ENCODE results near the gene PSMC3. TPM values are rescaled to one million over a fixed set of nuclear protein-coding genes. Genes with fewer than 3 reads are reported as not detected.
"Not testable (repeated sequence)": the region's sequence is repeated elsewhere in the genome, so short reads cannot be mapped to it uniquely, and the experiment has no call there.

Gene PSMC3
- total RNA-seq, 3 donors from 2014 or later = 70.7 to 115 (median 91.0) TPM

- TF ChIP-seq CTCF (IDR thresholded peaks at IDR 0.05) = peak; percentile 59
- ATAC-seq (peak; percentile 93), DNase-seq (peak; percentile 55 to 89 (median 68))
- H3K36me3 ChIP-seq (ENCODE audit: low read depth); H3K9me3 ChIP-seq; H3K4me3 ChIP-seq; H3K4me1 ChIP-seq (ENCODE audit: low read depth): not testable (repeated sequence)
- intact Hi-C loops (cut with DNase I, micrococcal nuclease) = loop anchor here in 1 of 2 donors (10.0 kb wide), 1 partner anchor 79 kb away; the partner anchor contains the start of gene SPI1
Observed at GRCh38 chr11:47454258-47454671, 28.0 kb upstream of the PSMC3 start.

- ATAC-seq = no peak
- intact Hi-C loops (cut with DNase I, micrococcal nuclease) = loop anchor here in 1 of 2 donors (10.0 kb wide), 1 partner anchor 79 kb away; the partner anchor contains the start of gene SPI1
- TF ChIP-seq CTCF (IDR thresholded peaks at IDR 0.05) = no peak
- no peaks in the 10 kb centered on the region for H3K4me1 ChIP-seq (ENCODE audit: low read depth)
- no peaks in the 10 kb centered on the region for H3K36me3 ChIP-seq (ENCODE audit: low read depth)
- H3K9me3 ChIP-seq = no peaks in the 10 kb centered on the region
- no peak for DNase-seq
- no peak overlapping the region for H3K4me3 ChIP-seq
Observed at GRCh38 chr11:47453365-47453764, 27.1 kb upstream of the PSMC3 start.

- Histone ChIP-seq H3K36me3 (ENCODE audit: low read depth) (no peaks in the 10 kb centered on the region), H3K4me3 (no peak overlapping the region), H3K4me1 (ENCODE audit: low read depth) (no peaks in the 10 kb centered on the region), H3K9me3 (no peaks in the 10 kb centered on the region)
- DNase-seq = peak in 1 of 3 donors; percentile 2
- no peak for ATAC-seq
- TF ChIP-seq CTCF (IDR thresholded peaks at IDR 0.05) = no peak
- intact Hi-C loops (cut with DNase I, micrococcal nuclease) = loop anchor here in 1 of 2 donors (10.0 kb wide), 1 partner anchor 77 kb away; the partner anchor contains the start of gene SPI1
Observed at GRCh38 chr11:47451990-47452389, 25.8 kb upstream of the PSMC3 start.

- Histone ChIP-seq H3K9me3 (no peaks in the 10 kb centered on the region), H3K4me1 (ENCODE audit: low read depth) (no peaks in the 10 kb centered on the region), H3K4me3 (no peak overlapping the region), H3K36me3 (ENCODE audit: low read depth) (no peaks in the 10 kb centered on the region)
- TF ChIP-seq CTCF (IDR thresholded peaks at IDR 0.05) = no peak
- no peak for DNase-seq
- intact Hi-C loops (cut with DNase I, micrococcal nuclease) = loop anchor here in 1 of 2 donors (10.0 kb wide), 1 partner anchor 77 kb away; the partner anchor contains the start of gene SPI1
- ATAC-seq = no peak
Observed at GRCh38 chr11:47451436-47451835, 25.2 kb upstream of the PSMC3 start.

- DNase-seq (no peak), ATAC-seq (no peak)
- Histone ChIP-seq H3K4me1 (ENCODE audit: low read depth) (no peaks in the 10 kb centered on the region), H3K4me3 (no peak overlapping the region), H3K36me3 (ENCODE audit: low read depth) (no peaks in the 10 kb centered on the region), H3K9me3 (no peaks in the 10 kb centered on the region)
- no peak for TF ChIP-seq CTCF (IDR thresholded peaks at IDR 0.05)
- intact Hi-C loops (cut with DNase I, micrococcal nuclease) = no loop called here
Observed at GRCh38 chr11:47449541-47449940, 23.3 kb upstream of the PSMC3 start.

Data from mucosa of descending colon (tissue), 3 donors.